Measurements from ENCODE around the gene MIA2.

- TF ChIP-seq, protein P1, sequence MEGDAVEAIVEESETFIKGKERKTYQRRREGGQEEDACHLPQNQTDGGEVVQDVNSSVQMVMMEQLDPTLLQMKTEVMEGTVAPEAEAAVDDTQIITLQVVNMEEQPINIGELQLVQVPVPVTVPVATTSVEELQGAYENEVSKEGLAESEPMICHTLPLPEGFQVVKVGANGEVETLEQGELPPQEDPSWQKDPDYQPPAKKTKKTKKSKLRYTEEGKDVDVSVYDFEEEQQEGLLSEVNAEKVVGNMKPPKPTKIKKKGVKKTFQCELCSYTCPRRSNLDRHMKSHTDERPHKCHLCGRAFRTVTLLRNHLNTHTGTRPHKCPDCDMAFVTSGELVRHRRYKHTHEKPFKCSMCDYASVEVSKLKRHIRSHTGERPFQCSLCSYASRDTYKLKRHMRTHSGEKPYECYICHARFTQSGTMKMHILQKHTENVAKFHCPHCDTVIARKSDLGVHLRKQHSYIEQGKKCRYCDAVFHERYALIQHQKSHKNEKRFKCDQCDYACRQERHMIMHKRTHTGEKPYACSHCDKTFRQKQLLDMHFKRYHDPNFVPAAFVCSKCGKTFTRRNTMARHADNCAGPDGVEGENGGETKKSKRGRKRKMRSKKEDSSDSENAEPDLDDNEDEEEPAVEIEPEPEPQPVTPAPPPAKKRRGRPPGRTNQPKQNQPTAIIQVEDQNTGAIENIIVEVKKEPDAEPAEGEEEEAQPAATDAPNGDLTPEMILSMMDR (IDR thresholded peaks at IDR 0.05), result no peak
- no peak for TF ChIP-seq POLR2A (IDR thresholded peaks at IDR 0.05)
Measured at GRCh38 chr14:39264057-39264456, 30.3 kb downstream of the MIA2 start.
